Transverse colon (tissue), 3 donors: ENCODE measurements around the gene EXT2.

Source experiments
- POLR2A ChIP-seq: fragments of 450-650 bp; IDR thresholded peaks from one replicate; pipeline ENCODE4 v1.6.1; 2016; ENCODE audit warnings: antibody characterized with exemption, mild to moderate bottlenecking, moderate library complexity
- TF ChIP-seq, protein P1 (sequence below), 5 experiments: fragments of 200-600 bp in 3 of 5; fragments of 450-650 bp in 2 of 5; sonication (generic) in 3 of 5; IDR thresholded peaks; 1 replicate in 2 of 5; 2 replicates in 3 of 5; pipeline ENCODE4 v1.5.1; 2016 to 2017; ENCODE audit warnings: antibody characterized with exemption in 5 of 5, inconsistent platforms in 3 of 5, mild to moderate bottlenecking in 2 of 5, moderate library complexity in 1 of 5

DNA sequence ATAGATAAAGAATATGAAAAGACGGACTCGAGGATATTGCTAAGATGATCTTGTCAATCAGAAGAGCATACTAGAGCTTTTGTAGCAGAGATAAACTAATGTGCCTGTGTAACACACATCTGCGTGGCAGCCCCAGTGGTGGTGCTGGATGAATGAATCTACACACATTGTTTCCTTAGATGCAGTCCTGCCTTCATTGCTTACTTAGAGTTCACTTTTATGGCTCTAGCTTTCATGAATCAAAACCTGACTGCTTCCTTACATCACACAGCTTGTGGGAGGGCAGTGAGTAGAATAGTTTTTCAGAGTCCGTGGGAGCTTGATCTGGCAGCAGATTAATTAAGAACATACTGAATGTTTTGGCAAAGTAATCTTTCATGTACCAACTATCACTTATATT, 83.7 kb downstream of the EXT2 start:
- TF ChIP-seq, protein P1, sequence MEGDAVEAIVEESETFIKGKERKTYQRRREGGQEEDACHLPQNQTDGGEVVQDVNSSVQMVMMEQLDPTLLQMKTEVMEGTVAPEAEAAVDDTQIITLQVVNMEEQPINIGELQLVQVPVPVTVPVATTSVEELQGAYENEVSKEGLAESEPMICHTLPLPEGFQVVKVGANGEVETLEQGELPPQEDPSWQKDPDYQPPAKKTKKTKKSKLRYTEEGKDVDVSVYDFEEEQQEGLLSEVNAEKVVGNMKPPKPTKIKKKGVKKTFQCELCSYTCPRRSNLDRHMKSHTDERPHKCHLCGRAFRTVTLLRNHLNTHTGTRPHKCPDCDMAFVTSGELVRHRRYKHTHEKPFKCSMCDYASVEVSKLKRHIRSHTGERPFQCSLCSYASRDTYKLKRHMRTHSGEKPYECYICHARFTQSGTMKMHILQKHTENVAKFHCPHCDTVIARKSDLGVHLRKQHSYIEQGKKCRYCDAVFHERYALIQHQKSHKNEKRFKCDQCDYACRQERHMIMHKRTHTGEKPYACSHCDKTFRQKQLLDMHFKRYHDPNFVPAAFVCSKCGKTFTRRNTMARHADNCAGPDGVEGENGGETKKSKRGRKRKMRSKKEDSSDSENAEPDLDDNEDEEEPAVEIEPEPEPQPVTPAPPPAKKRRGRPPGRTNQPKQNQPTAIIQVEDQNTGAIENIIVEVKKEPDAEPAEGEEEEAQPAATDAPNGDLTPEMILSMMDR (IDR thresholded peaks at IDR 0.05) = no peak
- no peak for TF ChIP-seq POLR2A
